Measurements from ENCODE around the gene STX16. TPM values are rescaled to one million over a fixed set of nuclear protein-coding genes. Genes with fewer than 3 reads are reported as not detected.

The STX16 gene
- total RNA-seq, 4 donors from 2014 or later = 9.2 to 34.3 (median 20.4) TPM

DNA sequence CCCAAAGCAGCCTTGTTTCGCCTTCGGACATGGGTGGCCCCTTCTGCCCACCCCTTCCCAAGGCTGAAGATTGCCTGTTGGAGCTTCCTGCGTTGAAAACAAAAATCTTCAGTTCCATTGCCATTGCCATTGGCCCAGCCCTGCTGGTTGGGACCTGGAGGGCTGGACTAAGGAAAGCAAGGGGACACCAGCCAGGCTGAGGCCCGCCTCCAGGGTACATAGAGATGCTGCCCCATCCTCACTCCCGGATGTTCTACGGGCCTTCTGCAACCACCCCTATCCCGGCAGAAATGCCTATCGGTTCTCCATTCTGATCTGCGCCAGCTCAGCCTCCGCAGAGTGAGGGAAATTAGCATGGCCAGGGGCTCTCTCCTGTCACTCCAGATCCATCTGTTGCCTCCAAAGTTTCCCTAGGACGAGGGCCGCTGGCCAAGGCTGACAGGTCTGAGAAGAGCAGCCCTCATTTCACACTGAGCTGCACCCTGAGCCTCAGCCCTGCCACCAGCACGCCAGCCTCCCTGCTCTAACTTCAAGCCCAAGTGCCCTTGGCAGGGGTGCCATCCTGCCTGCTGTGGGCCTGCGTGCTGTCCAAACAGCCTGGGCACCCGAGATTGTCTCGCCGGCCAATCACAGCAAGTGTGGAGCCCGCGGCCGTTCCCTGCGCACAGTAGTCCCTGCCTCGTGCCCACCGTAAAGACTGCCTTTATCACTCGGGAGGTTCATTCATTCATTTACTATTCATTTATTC is 13.4 kb upstream of the STX16 start:
- DNase-seq (no peak), ATAC-seq (no peak)
- H3K36me3 ChIP-seq = no peaks in the 10 kb centered on the region
- H3K27ac ChIP-seq = no peak overlapping the region
- intact Hi-C loops (cut with DNase I; ENCODE audit: low total_unique reads) (no loop called here), in situ Hi-C loops (cut with MboI; ENCODE audit: low sequenced_read_pairs in 4 of 4) (loop anchor here in 2 of 4 donors (25.0 kb wide), 2 partner anchors 350 to 400 kb away; partner anchors contain the start of gene ANKRD60 (in 1 of the 2))
- H3K9me3 ChIP-seq = no peaks in the 10 kb centered on the region
- no peak overlapping the region for H3K4me3 ChIP-seq
- H3K27me3 ChIP-seq = no peaks in the 10 kb centered on the region
- TF ChIP-seq CTCF (IDR thresholded peaks at IDR 0.05 in 4 of 5, conservative IDR thresholded peaks at IDR 0.05 in 1 of 5) (no peak), POLR2A (IDR thresholded peaks at IDR 0.05) (no peak)
- peaks cover 0 to 5% of the 10 kb centered on the region in 2 donors for H3K4me1 ChIP-seq

- no peak for DNase-seq
- TF ChIP-seq POLR2A (IDR thresholded peaks at IDR 0.05) = no peak
- no peak for TF ChIP-seq CTCF (IDR thresholded peaks at IDR 0.05 in 4 of 5, conservative IDR thresholded peaks at IDR 0.05 in 1 of 5)
- in situ Hi-C loops (cut with MboI; ENCODE audit: low sequenced_read_pairs in 4 of 4) = loop anchor here in 2 of 4 donors (25.0 kb wide), 2 partner anchors 351 to 401 kb away; partner anchors contain the start of gene ANKRD60 (in 1 of the 2)
- no peaks in the 10 kb centered on the region for H3K36me3 ChIP-seq
- ATAC-seq = no peak
- no peak overlapping the region for H3K27ac ChIP-seq
- H3K27me3 ChIP-seq = no peaks in the 10 kb centered on the region
- peaks cover 0 to 5% of the 10 kb centered on the region in 2 donors for H3K4me1 ChIP-seq
- H3K9me3 ChIP-seq = no peaks in the 10 kb centered on the region
- no peak overlapping the region for H3K4me3 ChIP-seq
- intact Hi-C loops (cut with DNase I; ENCODE audit: low total_unique reads) = no loop called here
Measured at GRCh38 chr20:58638467-58639181, 12.5 kb upstream of the STX16 start.

- Histone ChIP-seq H3K27me3 (no peaks in the 10 kb centered on the region), H3K36me3 (no peaks in the 10 kb centered on the region), H3K27ac (no peak overlapping the region), H3K9me3 (no peaks in the 10 kb centered on the region), H3K4me3 (no peak overlapping the region), H3K4me1 (peaks cover 0 to 5% of the 10 kb centered on the region in 2 donors)
- intact Hi-C loops (cut with DNase I; ENCODE audit: low total_unique reads) = no loop called here
- TF ChIP-seq CTCF (IDR thresholded peaks at IDR 0.05 in 4 of 5, conservative IDR thresholded peaks at IDR 0.05 in 1 of 5) (no peak), POLR2A (IDR thresholded peaks at IDR 0.05) (no peak)
- in situ Hi-C loops (cut with MboI; ENCODE audit: low sequenced_read_pairs in 4 of 4) = loop anchor here in 2 of 4 donors (25.0 kb wide), 2 partner anchors 352 to 402 kb away; partner anchors contain the start of gene ANKRD60 (in 1 of the 2)
- DNase-seq (no peak), ATAC-seq (no peak)
Measured at GRCh38 chr20:58639182-58640146, 11.6 kb upstream of the STX16 start.

DNA sequence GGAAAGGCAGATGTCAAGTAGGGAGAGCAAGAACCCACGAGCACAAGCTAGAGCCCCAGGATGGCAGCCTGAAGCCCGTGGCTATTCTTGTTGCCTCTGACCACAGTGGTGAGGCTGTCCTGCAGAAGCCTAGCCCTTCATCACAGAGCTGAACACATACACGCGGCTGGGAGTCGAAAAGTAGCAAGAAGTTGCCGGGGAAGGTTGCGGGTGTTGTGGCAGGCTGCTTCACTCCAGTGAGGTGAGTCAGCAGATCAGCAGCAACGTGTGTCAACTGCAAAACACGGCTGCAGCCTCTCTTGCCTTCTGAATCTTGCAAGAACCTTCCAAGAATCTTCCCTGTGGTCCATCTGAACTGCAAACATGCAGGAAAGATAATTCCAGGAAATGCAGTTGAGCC is 10.6 kb upstream of the STX16 start:
- Histone ChIP-seq H3K27ac (no peak overlapping the region), H3K4me1 (peaks cover 0 to 13% of the 10 kb centered on the region in 2 donors), H3K4me3 (no peak overlapping the region), H3K36me3 (no peaks in the 10 kb centered on the region), H3K9me3 (no peaks in the 10 kb centered on the region), H3K27me3 (no peaks in the 10 kb centered on the region)
- in situ Hi-C loops (cut with MboI; ENCODE audit: low sequenced_read_pairs in 4 of 4) (loop anchor here in 2 of 4 donors (25.0 kb wide), 2 partner anchors 353 to 403 kb away; partner anchors contain the start of gene ANKRD60 (in 1 of the 2)), intact Hi-C loops (cut with DNase I; ENCODE audit: low total_unique reads) (no loop called here)
- DNase-seq (no peak), ATAC-seq (no peak)
- TF ChIP-seq CTCF (IDR thresholded peaks at IDR 0.05 in 4 of 5, conservative IDR thresholded peaks at IDR 0.05 in 1 of 5) = no peak
- no peak for TF ChIP-seq POLR2A (IDR thresholded peaks at IDR 0.05)
